GM18873 (cell line): Measurements from ENCODE around the gene TRIM13.
"Not testable (repeated sequence)": the region's sequence is repeated elsewhere in the genome, so short reads cannot be mapped to it uniquely, and the experiment has no call there.

Experiments
- ATAC-seq: cut with Tn5 transposase; IDR thresholded peaks from one replicate; pipeline ENCODE4 v1.9.1; 2021; ENCODE audit warnings: mild to moderate bottlenecking, moderate library complexity, moderate number of reproducible peaks; ENCODE audit not compliant: unreplicated experiment, low FRiP score

The TRIM13 gene

GRCh38 chr13:50055454-50055853 is 58.6 kb downstream of the TRIM13 start:
- no peak for ATAC-seq

- ATAC-seq = no peak
Measured at GRCh38 chr13:50060718-50061117, 63.9 kb downstream of the TRIM13 start.

- not testable (repeated sequence) for ATAC-seq
Measured at GRCh38 chr13:50062336-50062735, 65.5 kb downstream of the TRIM13 start.

- no peak for ATAC-seq
Measured at GRCh38 chr13:50065712-50066111, 68.9 kb downstream of the TRIM13 start.
